ENCODE measurements around the gene GBX1.

- no peak for TF ChIP-seq REST (IDR thresholded peaks at IDR 0.05; ENCODE audit: insufficient read depth in 1 of 2, low read depth in 2 of 2, low read length in 2 of 2)
- TF ChIP-seq POLR2AphosphoS5 (IDR thresholded peaks at IDR 0.05; ENCODE audit: low read depth, low read length) = no peak
- no peak for TF ChIP-seq FOXP2 (optimal IDR thresholded peaks at IDR 0.05; ENCODE audit: borderline replicate concordance, extremely low read depth, extremely low read length, insufficient read depth)
- no peak for TF ChIP-seq SIN3A (IDR thresholded peaks at IDR 0.05; ENCODE audit: borderline replicate concordance, insufficient read depth, low read length)
- no peak for TF ChIP-seq TAF1 (IDR thresholded peaks at IDR 0.05; ENCODE audit: borderline replicate concordance, insufficient read depth, low read length)
Measured at GRCh38 chr7:151140826-151141225, 26.7 kb downstream of the GBX1 start.

Measured in PFSK-1 (cell line).